NCI-H2227 treated with DMSO at 0.1 percent for 48 hours (cell line): ENCODE results near the gene PDE9A.
"Not testable (repeated sequence)": the region's sequence is repeated elsewhere in the genome, so short reads cannot be mapped to it uniquely, and the experiment has no call there.

Experiments used
- DNase-seq: peaks from one replicate; lab custom pipeline; 2025; lab: John Stamatoyannopoulos, UW

PDE9A gene

GRCh38 chr21:42801616-42802015 is 148.2 kb downstream of the PDE9A start:
- DNase-seq = not testable (repeated sequence)

- no peak for DNase-seq
Measured at GRCh38 chr21:42806509-42807140, 153.2 kb downstream of the PDE9A start.

GRCh38 chr21:42807293-42807895 is 154.0 kb downstream of the PDE9A start:
- DNase-seq = not testable (repeated sequence)

DNA sequence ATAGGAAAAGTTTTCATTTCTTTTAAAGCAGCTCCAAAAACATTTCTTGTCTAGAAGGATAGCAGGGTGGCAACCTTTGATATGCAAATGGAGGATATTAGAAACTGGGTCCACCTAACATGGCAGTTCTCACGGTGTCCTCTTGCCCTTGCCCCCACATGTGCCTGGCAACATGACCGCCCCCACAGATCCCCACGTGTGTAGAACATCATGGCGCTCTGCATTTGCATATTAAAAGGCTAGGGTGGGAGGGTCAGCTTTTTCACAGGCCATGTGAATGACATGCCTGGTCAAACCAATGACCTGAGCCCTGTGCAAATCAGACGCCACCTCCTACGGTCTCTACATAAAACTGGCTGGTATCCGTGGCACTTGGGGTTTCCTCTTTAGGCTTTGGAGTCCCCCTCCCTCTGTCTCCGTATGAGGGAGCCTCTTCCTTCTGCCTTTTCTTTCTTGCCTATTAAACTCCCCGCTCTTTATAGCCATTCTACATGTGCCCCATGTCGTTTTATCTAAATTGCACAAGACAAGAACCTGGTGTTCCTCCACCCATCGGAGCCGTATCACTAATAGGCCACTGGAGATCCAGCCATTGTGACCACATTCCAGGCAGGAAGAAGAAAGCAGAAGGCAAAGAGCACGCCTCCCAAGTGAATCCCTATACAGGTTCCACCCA is 154.7 kb downstream of the PDE9A start:
- no peak for DNase-seq

DNA sequence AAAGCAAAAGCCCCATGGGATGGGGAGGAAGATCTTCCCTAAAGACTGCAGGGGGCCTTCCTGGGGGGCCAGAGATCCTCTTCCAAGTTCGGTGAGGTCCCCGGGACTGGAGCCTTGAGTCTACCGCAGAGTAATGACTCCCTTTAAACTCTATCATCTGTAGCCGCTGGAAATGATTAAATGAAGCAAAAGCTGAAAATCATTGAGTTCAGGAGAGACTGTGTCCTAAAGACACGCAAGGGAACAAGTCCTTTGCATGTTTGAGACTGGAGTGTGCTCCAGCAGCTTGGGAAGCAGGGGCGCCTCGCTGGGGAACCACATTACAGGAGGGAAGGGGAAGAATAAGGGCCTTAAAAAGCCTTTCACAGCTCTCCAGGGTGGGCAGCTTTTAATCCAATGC is 155.8 kb downstream of the PDE9A start:
- DNase-seq = no peak

DNA sequence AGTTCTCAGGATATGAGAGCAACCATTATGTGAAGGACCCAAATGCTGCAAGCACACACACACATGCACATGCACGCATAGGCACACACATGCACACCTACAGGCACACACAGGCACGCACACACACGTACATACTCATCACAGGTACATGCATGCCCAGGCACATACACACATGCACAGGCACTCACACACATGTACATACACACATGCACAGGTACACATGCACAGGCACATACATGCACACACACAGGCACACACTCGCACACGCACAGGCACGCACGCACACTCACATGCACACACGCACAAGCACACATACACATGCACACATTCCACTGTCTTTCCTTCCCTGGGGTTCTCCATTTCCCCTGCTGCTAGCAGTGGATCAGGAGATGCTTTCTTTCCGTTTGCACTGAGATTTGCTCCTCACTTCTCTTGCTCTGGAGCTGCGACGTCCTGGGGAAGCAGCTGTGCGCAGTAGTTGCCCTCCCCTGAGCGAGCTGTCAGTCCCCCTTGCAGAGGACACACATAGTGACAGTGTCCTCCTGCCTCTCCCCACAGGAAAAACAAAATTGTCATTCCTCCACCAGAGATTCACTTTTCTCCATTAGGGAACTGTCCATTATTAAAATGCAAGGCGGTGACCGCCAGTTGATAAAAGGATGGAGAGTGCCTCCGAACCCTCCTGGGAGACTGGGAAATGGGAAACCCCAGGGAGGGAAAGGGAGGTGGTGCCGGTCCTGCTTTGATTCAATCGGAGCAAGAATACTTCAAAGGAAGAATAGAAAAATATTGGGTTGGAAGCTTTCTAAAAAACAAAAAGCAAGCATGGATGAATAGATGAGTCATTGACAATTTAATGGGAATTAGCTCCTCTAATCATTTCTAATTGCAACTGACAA is 156.4 kb downstream of the PDE9A start:
- no peak for DNase-seq

- DNase-seq = no peak
Measured at GRCh38 chr21:42811960-42812359, 158.5 kb downstream of the PDE9A start.

- DNase-seq = not testable (repeated sequence)
Measured at GRCh38 chr21:42812528-42813241, 159.3 kb downstream of the PDE9A start.

DNA sequence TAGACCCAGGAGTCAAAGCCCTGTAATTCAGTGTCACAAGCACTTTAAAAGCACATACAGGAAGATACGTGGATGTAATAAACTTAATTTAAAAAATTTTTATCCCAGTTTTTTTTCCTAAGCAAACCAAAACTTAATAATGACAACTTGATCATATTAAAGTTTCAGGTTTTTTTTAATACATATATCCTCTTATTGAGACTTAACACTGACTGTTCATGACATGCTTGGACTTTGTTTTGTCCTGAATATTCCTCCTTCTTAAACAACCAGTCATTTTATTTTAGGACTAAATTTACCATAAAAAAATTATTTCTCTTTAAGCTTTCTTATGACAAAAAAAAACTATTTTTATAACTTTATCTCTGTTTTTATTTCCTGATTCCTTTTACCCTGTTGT is 161.8 kb downstream of the PDE9A start:
- DNase-seq = no peak

- no peak for DNase-seq
Measured at GRCh38 chr21:42818328-42818749, 164.9 kb downstream of the PDE9A start.

DNA sequence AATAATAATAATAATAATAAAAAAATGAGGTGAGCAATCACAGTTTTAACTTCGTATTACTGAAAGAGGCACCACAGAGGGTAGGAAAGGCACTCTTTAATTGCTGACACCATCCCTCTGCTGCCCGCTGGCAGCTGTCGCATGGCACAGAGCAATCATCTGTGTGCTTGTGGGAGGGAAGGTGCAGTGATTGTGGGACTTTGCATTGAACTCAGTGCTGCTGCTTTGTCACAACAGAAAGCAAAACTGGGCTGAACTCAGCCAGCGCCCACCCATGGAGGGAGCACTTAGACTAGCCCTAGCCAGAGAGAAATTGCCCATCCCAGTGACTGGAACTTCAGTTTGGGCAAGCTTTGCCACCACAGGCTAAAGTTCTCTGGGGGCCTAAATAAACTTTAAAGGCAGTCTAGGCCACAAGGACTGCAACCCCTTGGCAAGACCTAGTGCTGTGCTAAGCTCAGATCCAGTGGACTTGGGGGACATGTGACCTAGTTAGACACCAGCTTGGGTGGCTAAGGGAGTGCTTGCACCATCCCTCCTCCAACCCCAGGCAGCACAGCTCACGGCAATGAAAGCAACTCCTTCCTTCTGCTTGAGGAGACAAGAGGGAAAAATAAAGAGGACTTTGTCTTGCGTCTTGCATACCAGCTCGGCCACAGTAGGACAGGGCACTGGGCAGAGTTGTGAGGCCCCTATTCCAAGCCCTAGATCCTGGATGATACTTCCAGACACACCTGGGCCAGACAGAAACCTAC is 166.6 kb downstream of the PDE9A start:
- no peak for DNase-seq

DNA sequence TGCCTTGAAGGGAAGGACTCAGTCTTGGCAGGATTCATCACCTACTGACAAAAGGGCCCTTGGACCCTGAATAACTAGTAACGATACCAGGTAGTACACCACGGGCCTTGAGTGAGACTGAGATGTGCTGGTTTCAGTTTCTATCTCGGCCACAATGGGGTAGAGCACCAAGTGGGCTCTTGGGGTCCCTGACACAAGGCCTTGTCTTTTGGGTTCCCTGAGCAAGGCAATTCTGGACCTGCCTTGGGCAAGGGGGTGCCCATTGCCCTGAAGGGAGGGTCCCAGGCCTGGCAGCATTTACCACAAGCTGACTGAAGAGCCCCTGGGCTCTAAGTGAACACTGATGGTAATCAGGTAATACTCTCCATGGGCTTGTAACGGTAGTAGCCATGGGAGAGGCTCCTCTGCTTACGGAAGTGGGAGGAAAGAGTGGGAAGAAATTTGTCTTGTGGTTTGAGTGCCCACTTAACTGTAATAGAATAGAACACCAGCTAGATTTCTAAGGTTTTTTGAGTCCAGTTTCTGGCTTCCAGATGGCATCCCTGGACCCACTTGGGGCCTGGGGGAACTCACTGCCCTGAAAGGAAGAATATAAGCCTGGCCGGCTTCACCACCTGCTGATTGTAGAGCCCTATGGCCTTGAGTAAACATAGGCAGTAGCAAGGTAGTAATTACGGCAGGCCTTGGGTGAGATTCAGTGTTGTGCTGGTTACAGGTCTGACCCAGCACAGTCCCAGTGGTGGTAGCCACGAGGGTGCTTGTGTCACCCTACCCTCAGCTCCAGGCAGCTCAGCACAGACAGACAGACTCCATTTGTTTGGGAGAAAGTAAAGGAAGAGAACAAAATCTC is 167.4 kb downstream of the PDE9A start:
- peak; percentile 67 for DNase-seq
